Neural cell (in vitro differentiated cells): ENCODE results near the gene EPB41L2.

Experiments
- CTCF ChIP-seq: fragments of 450-650 bp; IDR thresholded peaks from 2 replicates; pipeline ENCODE4 v1.5.1; 2014; ENCODE audit warnings: antibody characterized with exemption, mild to moderate bottlenecking, moderate library complexity; ENCODE audit not compliant: poor library complexity, severe bottlenecking
- EP300 ChIP-seq: fragments of 450-650 bp; conservative IDR thresholded peaks from 2 replicates; pipeline ENCODE4 v1.6.1; 2014; ENCODE audit warnings: antibody characterized with exemption, mild to moderate bottlenecking, moderate library complexity; ENCODE audit not compliant: poor library complexity, severe bottlenecking
- EZH2 ChIP-seq: fragments of 200-600, 300-800 bp; shearing (Covaris generic), sonication (generic); IDR thresholded peaks from 2 replicates; pipeline ENCODE4 v1.6.1; 2014; ENCODE audit warnings: antibody characterized with exemption, low read length, borderline replicate concordance, mild to moderate bottlenecking; ENCODE audit not compliant: insufficient read depth, poor library complexity, severe bottlenecking
- MXI1 ChIP-seq: fragments of 450-650 bp; conservative IDR thresholded peaks from 2 replicates; pipeline ENCODE4 v1.6.1; 2014; ENCODE audit warnings: antibody characterized with exemption, mild to moderate bottlenecking; ENCODE audit not compliant: poor library complexity, severe bottlenecking
- POLR2AphosphoS5 ChIP-seq: IDR thresholded peaks from 2 replicates; pipeline ENCODE4 v1.6.1; 2012
- RAD21 ChIP-seq: fragments of 450-650 bp; conservative IDR thresholded peaks from 2 replicates; pipeline ENCODE4 v1.6.1; 2014; ENCODE audit warnings: antibody characterized with exemption, mild to moderate bottlenecking, moderate library complexity
- REST ChIP-seq: IDR thresholded peaks from 2 replicates; pipeline ENCODE4 v1.6.1; 2012; ENCODE audit warnings: borderline replicate concordance
- TAF1 ChIP-seq: IDR thresholded peaks from 2 replicates; pipeline ENCODE4 v1.6.1; 2012; ENCODE audit warnings: low read depth

GRCh38 chr6:130955755-130956154, 107.3 kb downstream of the EPB41L2 start:
- TF ChIP-seq REST = no peak
- no peak for TF ChIP-seq CTCF
- no peak for TF ChIP-seq RAD21
- TF ChIP-seq POLR2AphosphoS5 = no peak
- no peak for TF ChIP-seq EP300
- TF ChIP-seq EZH2 = no peak
- no peak for TF ChIP-seq MXI1
- no peak for TF ChIP-seq TAF1
